Pancreas (tissue), 10 donors: Measurements from ENCODE around the gene LCE1F. TPM values are rescaled to one million over a fixed set of nuclear protein-coding genes. Genes with fewer than 3 reads are reported as not detected.

Source experiments
- ATAC-seq, 4 donors: fragments of 200-7000 bp; cut with Tn5 transposase; one replicate each; pipeline versions ENCODE4 v1.8.0 to v1.9.1; 2020; ENCODE audit warnings: mild to moderate bottlenecking in 4 of 4, moderate library complexity in 4 of 4
- DNase-seq, 6 donors: peaks; one replicate each; pipeline ENCODE4 v3.0.0-alpha.2; 2020
- FAIRE-seq: peaks from 2 replicates; lab custom pipeline; 2012; peaks lifted over from hg19 to GRCh38; lab: Jason Lieb, UNC
- H3K27ac ChIP-seq, 4 donors: fragments of 200-600 bp; sonication (generic); 1 replicate in 3 of 4; 2 replicates in 1 of 4; pipeline versions ENCODE4 v1.5.0 to v1.8.0; 2020
- H3K27me3 ChIP-seq, 4 donors: fragments of 200-600 bp; one replicate each; pipeline ENCODE4 v1.8.0; 2021
- H3K36me3 ChIP-seq, 3 donors: fragments of 200-600 bp; sonication (generic) in 1 of 3; one replicate each; pipeline versions ENCODE4 v1.5.0 to v1.8.0; 2020 to 2021
- H3K4me1 ChIP-seq, 3 donors: fragments of 200-600 bp; one replicate each; pipeline ENCODE4 v1.8.0; 2021
- H3K4me3 ChIP-seq, 4 donors: fragments of 200-600 bp; sonication (generic) in 2 of 4; one replicate each; pipeline versions ENCODE4 v1.5.0 to v1.8.0; 2020 to 2021
- H3K9me3 ChIP-seq, 4 donors: fragments of 200-600 bp; one replicate each; pipeline ENCODE4 v1.8.0; 2021
- CTCF ChIP-seq, 4 donors: fragments of 200-600 bp; sonication (generic) in 3 of 4; IDR thresholded peaks; one replicate each; pipeline versions ENCODE4 v1.5.0 to v1.8.0; 2021; ENCODE audit warnings: antibody characterized with exemption in 4 of 4
- WGBS, 2 donors: extraction: QIAGEN DNeasy Blood & Tissue Kit; methylation state at CpG; one replicate each; pipeline ENCODE4 v1.1.7; 2013; 5-methylcytosine and 5-hydroxymethylcytosine counted together
- intact Hi-C, 3 donors: fragments of 100-400 bp; cut with DNase I; formaldehyde crosslinking; loops; one replicate each; pipeline versions ENCODE4 v1.11.1 to v1.14.2; 2022
- polyA plus RNA-seq, 2 donors: library from polyadenylated mRNA; stranded (reverse); fragments of 200-250 nt; gene quantifications; one replicate each; pipeline ENCODE4 v1.2.3, GENCODE V29; 2013
- total RNA-seq, 6 donors: library from RNA; stranded (reverse); fragmentation: NEBNext Ultra II Directional in 4 of 6; extraction: Animal tissue kit (Norgen Biotek cat#: 25700) in 4 of 6; gene quantifications; one replicate each; pipeline versions ENCODE4 v1.2.1 to v1.2.4, GENCODE V29; 2021 to 2023
- donor health status: healthy with polysubstance abuse.
- donor health status: DM: no; HTN: no; CAD: no; lungs with moderate emphysema.
- donor health status: DM: no; HTN: no; CAD: no.
- donor health status: control.
- donor health status: control.
- donor health status: Bipolar disorder and iron deficiency.
- donor health status: DM: yes; HTN: yes; CAD: no.
- donor health status: DM: no; HTN: no; CAD: no.
- donor health status: DM: no; HTN: no; CAD: no.
- donor health status: DM: yes; HTN: yes; CAD: no.

Gene LCE1F
- total and polyA plus RNA-seq, 8 donors: not detected

- intact Hi-C loops: no loop called here
- FAIRE-seq (no peak), DNase-seq (no peak), ATAC-seq (no peak)
- Histone ChIP-seq H3K36me3 (no peaks in the 10 kb centered on the region), H3K27me3 (peaks cover 0 to 7% (median 0%) of the 10 kb centered on the region in 4 donors), H3K27ac (no peak overlapping the region), H3K4me1 (no peaks in the 10 kb centered on the region), H3K9me3 (no peaks in the 10 kb centered on the region), H3K4me3 (no peak overlapping the region)
- WGBS, 2 donors: 74 to 81% methylated on average over 3 of the region's 3 CpGs
- no peak for TF ChIP-seq CTCF (IDR thresholded peaks at IDR 0.05)
Observed at GRCh38 chr1:152761609-152762213, 13.2 kb upstream of the LCE1F start.

GRCh38 chr1:152768847-152769533, 6.0 kb upstream of the LCE1F start:
- Histone ChIP-seq H3K27ac (no peak overlapping the region), H3K27me3 (peaks cover 0 to 3% (median 0%) of the 10 kb centered on the region in 4 donors), H3K4me1 (no peaks in the 10 kb centered on the region), H3K4me3 (no peak overlapping the region), H3K36me3 (no peaks in the 10 kb centered on the region), H3K9me3 (no peaks in the 10 kb centered on the region)
- DNase-seq (no peak), FAIRE-seq (no peak), ATAC-seq (no peak)
- intact Hi-C loops: no loop called here
- no peak for TF ChIP-seq CTCF (IDR thresholded peaks at IDR 0.05)
- 37 to 41% methylated on average over 8 of the region's 8 CpGs for WGBS, 2 donors

GRCh38 chr1:152770411-152770810, 4.5 kb upstream of the LCE1F start:
- no peak for FAIRE-seq
- WGBS, 2 donors: 44 to 51% methylated on average over 1 of the region's 1 CpG
- intact Hi-C loops: no loop called here
- ATAC-seq: no peak
- H3K27me3 ChIP-seq: no peaks in the 10 kb centered on the region
- DNase-seq: no peak
- TF ChIP-seq CTCF (IDR thresholded peaks at IDR 0.05): no peak
- H3K36me3 ChIP-seq: no peaks in the 10 kb centered on the region
- H3K4me1 ChIP-seq: no peaks in the 10 kb centered on the region
- no peaks in the 10 kb centered on the region for H3K9me3 ChIP-seq
- no peak overlapping the region for H3K27ac ChIP-seq
- H3K4me3 ChIP-seq: no peak overlapping the region

GRCh38 chr1:152776361-152776760, 1.4 kb downstream of the LCE1F start:
- ATAC-seq (no peak), DNase-seq (no peak), FAIRE-seq (no peak)
- intact Hi-C loops: no loop called here
- no peak for TF ChIP-seq CTCF (IDR thresholded peaks at IDR 0.05)
- no peaks in the 10 kb centered on the region for H3K36me3 ChIP-seq
- no peaks in the 10 kb centered on the region for H3K4me1 ChIP-seq
- H3K9me3 ChIP-seq: no peaks in the 10 kb centered on the region
- no peak overlapping the region for H3K27ac ChIP-seq
- H3K4me3 ChIP-seq: no peak overlapping the region
- 64 to 75% methylated on average over 11 of the region's 11 CpGs for WGBS, 2 donors
- H3K27me3 ChIP-seq: peaks cover 0 to 8% (median 0%) of the 10 kb centered on the region in 4 donors
